CD4-positive, alpha-beta T cell treated with Interleukin-6 for 4 hours (primary cell): Measurements from ENCODE around the gene HAP1.

Experiments
- DNase-seq: peaks from one replicate; pipeline ENCODE4 v3.0.0-alpha.2; 2020; ENCODE audit warnings: mixed read lengths

The HAP1 gene

GRCh38 chr17:41762391-41762790, 27.9 kb upstream of the HAP1 start:
- no peak for DNase-seq

GRCh38 chr17:41760878-41761277, 26.4 kb upstream of the HAP1 start:
- no peak for DNase-seq

GRCh38 chr17:41758601-41759000, 24.2 kb upstream of the HAP1 start:
- no peak for DNase-seq

GRCh38 chr17:41754066-41754465, 19.6 kb upstream of the HAP1 start:
- no peak for DNase-seq

- DNase-seq: no peak
These were observed 16.8 kb upstream of the HAP1 start for GRCh38 chr17:41751288-41751687.

GRCh38 chr17:41750862-41751261, 16.4 kb upstream of the HAP1 start:
- DNase-seq: no peak

GRCh38 chr17:41748275-41748674, 13.8 kb upstream of the HAP1 start:
- no peak for DNase-seq

GRCh38 chr17:41741709-41742108, 7.3 kb upstream of the HAP1 start:
- no peak for DNase-seq

GRCh38 chr17:41740506-41740905, 6.1 kb upstream of the HAP1 start:
- DNase-seq: no peak

- DNase-seq: no peak
These were observed 5.4 kb upstream of the HAP1 start for GRCh38 chr17:41739661-41740352.

- no peak for DNase-seq
These were observed 4.3 kb upstream of the HAP1 start for GRCh38 chr17:41738801-41739112.

GRCh38 chr17:41738077-41738800, 3.8 kb upstream of the HAP1 start:
- DNase-seq: peak; percentile 82

- no peak for DNase-seq
These were observed 3.2 kb upstream of the HAP1 start for GRCh38 chr17:41737680-41738023.

- DNase-seq: peak; percentile 16
These were observed 2.7 kb upstream of the HAP1 start for GRCh38 chr17:41736983-41737679.

GRCh38 chr17:41735744-41736143, 1.3 kb upstream of the HAP1 start:
- DNase-seq: no peak

GRCh38 chr17:41734949-41735313, 488 bp upstream of the HAP1 start:
- DNase-seq: no peak

GRCh38 chr17:41733348-41734138, 900 bp downstream of the HAP1 start:
- no peak for DNase-seq

- DNase-seq: no peak
These were observed 2.6 kb downstream of the HAP1 start for GRCh38 chr17:41731836-41732235.

GRCh38 chr17:41730479-41730878, 4.0 kb downstream of the HAP1 start:
- no peak for DNase-seq

- DNase-seq: no peak
These were observed 6.4 kb downstream of the HAP1 start for GRCh38 chr17:41728056-41728455.

- no peak for DNase-seq
These were observed 9.3 kb downstream of the HAP1 start for GRCh38 chr17:41725134-41725533.

GRCh38 chr17:41724476-41725050, 9.9 kb downstream of the HAP1 start:
- DNase-seq: no peak

- DNase-seq: no peak
These were observed 10.5 kb downstream of the HAP1 start for GRCh38 chr17:41723801-41724475.
